SK-N-SH (cell line): ENCODE results near the gene CNTNAP2. TPM values are rescaled to one million over a fixed set of nuclear protein-coding genes. Genes with fewer than 3 reads are reported as not detected.

Experiments
- CTCF ChIA-PET: fragments of 300-600, 350-600 bp; formaldehyde crosslinking; extraction: SDS; loops from one replicate; lab custom pipeline; 2021; lab: Yijun Ruan, JAX
- POLR2A ChIA-PET: fragments of 350-600 bp; sonication (Branson Sonifier 250); formaldehyde crosslinking; extraction: SDS; loops from one replicate; lab custom pipeline; 2020; ENCODE audit warnings: antibody characterized with exemption, inconsistent platforms; lab: Yijun Ruan, JAX
- DNase-seq: peaks from one replicate; pipeline ENCODE4 v3.0.0; 2012
- H2AFZ ChIP-seq: fragments of 200-600 bp; sonication (generic); 2 replicates; pipeline ENCODE4 v1.8.1; 2016; ENCODE audit warnings: antibody characterized with exemption, mild to moderate bottlenecking, low read depth
- H3F3A ChIP-seq: fragments of 200-600 bp; sonication (generic); replicated peaks from 2 replicates; pipeline ENCODE3; 2016; ENCODE audit warnings: antibody characterized with exemption, mild to moderate bottlenecking; ENCODE audit not compliant: insufficient read depth
- H3K27ac ChIP-seq, 2 experiments: fragments of 200-500 bp in 1 of 2; fragments of 200-600 bp in 1 of 2; sonication (Bioruptor generic) in 1 of 2; sonication (generic), shearing (Covaris generic) in 1 of 2; 2 replicates each; pipeline versions ENCODE4 v1.5.1 to v1.6.1; 2014 to 2016; ENCODE audit warnings: low read depth in 2 of 2, inconsistent platforms in 1 of 2, low read length in 1 of 2, mild to moderate bottlenecking in 1 of 2, mixed read lengths in 1 of 2
- H3K27me3 ChIP-seq: fragments of 200-600 bp; sonication (generic), shearing (Covaris generic); 2 replicates; pipeline ENCODE4 v1.6.1; 2016; ENCODE audit warnings: mixed run types; ENCODE audit not compliant: insufficient read depth
- H3K36me3 ChIP-seq, 2 experiments: fragments of 200-500 bp in 1 of 2; fragments of 200-600 bp in 1 of 2; sonication (Bioruptor generic) in 1 of 2; sonication (generic) in 1 of 2; replicated peaks in 1 of 2; 2 replicates each; pipeline versions ENCODE3 to v1.5.1; 2014 to 2016; ENCODE audit warnings: low read length in 1 of 2, mild to moderate bottlenecking in 1 of 2; ENCODE audit not compliant: insufficient read depth in 2 of 2, control insufficient read depth in 1 of 2
- H3K4me1 ChIP-seq, 2 experiments: fragments of 200-500 bp in 1 of 2; fragments of 200-600 bp in 1 of 2; sonication (Bioruptor generic) in 1 of 2; sonication (generic), shearing (Covaris generic) in 1 of 2; 2 replicates each; pipeline versions ENCODE4 v1.5.1 to v1.6.1; 2014 to 2016; ENCODE audit warnings: low read depth in 1 of 2, low read length in 1 of 2, mixed run types in 1 of 2; ENCODE audit not compliant: insufficient read depth in 2 of 2, control insufficient read depth in 1 of 2
- H3K4me2 ChIP-seq: fragments of 200-600 bp; sonication (generic), shearing (Covaris generic); 2 replicates; pipeline ENCODE4 v1.6.1; 2017; ENCODE audit warnings: mixed run types
- H3K4me3 ChIP-seq, 2 experiments: fragments of 200-500 bp in 1 of 2; fragments of 200-600 bp in 1 of 2; sonication (Bioruptor generic) in 1 of 2; sonication (generic), shearing (Covaris generic) in 1 of 2; 2 replicates each; pipeline versions ENCODE4 v1.5.1 to v1.8.1; 2014 to 2016; ENCODE audit warnings: low read depth in 2 of 2, inconsistent platforms in 1 of 2, low read length in 1 of 2, mild to moderate bottlenecking in 1 of 2, mixed read lengths in 1 of 2, moderate library complexity in 1 of 2
- H3K79me2 ChIP-seq: fragments of 200-600 bp; sonication (generic); 2 replicates; pipeline ENCODE4 v1.8.1; 2017; ENCODE audit warnings: mild to moderate bottlenecking; ENCODE audit not compliant: insufficient read depth
- H3K9ac ChIP-seq: fragments of 200-600 bp; sonication (generic); 2 replicates; pipeline ENCODE4 v1.6.1; 2017; ENCODE audit warnings: mixed run types
- H3K9me2 ChIP-seq: fragments of 200-600 bp; sonication (generic); 2 replicates; pipeline ENCODE4 v1.6.1; 2017; ENCODE audit warnings: mixed run types
- H3K9me3 ChIP-seq: fragments of 200-600 bp; sonication (generic); 2 replicates; pipeline ENCODE4 v1.6.1; 2017; ENCODE audit warnings: mixed run types, mild to moderate bottlenecking, moderate library complexity
- H4K20me1 ChIP-seq: fragments of 200-600 bp; sonication (generic); 2 replicates; pipeline ENCODE4 v1.6.1; 2017; ENCODE audit warnings: mild to moderate bottlenecking, mixed run types; ENCODE audit not compliant: insufficient read depth
- EP300 ChIP-seq, 2 experiments: IDR thresholded peaks; 2 replicates each; pipeline versions ENCODE4 v1.4.0 to v1.6.1; 2012; ENCODE audit warnings: borderline replicate concordance in 1 of 2, low read depth in 1 of 2, low read length in 1 of 2
- FOSL2 ChIP-seq: IDR thresholded peaks from 2 replicates; pipeline ENCODE4 v1.4.0; 2012; ENCODE audit warnings: low read depth, mild to moderate bottlenecking, moderate library complexity, borderline replicate concordance
- JUND ChIP-seq: IDR thresholded peaks from 2 replicates; pipeline ENCODE4 v1.4.0; 2012
- NFIC ChIP-seq: IDR thresholded peaks from 2 replicates; pipeline ENCODE4 v1.4.0; 2012; ENCODE audit warnings: borderline replicate concordance
- RAD21 ChIP-seq: IDR thresholded peaks from 2 replicates; pipeline ENCODE4 v1.6.1; 2012; ENCODE audit warnings: mild to moderate bottlenecking, low read length
- RCOR1 ChIP-seq: fragments of 150-350 bp; IDR thresholded peaks from 2 replicates; pipeline ENCODE4 v1.6.1; 2017; ENCODE audit warnings: antibody characterized with exemption, low read length
- TCF12 ChIP-seq: IDR thresholded peaks from 2 replicates; pipeline ENCODE4 v1.4.0; 2012
- USF2 ChIP-seq: fragments of 150-350 bp; IDR thresholded peaks from 2 replicates; pipeline ENCODE4 v1.6.1; 2017; ENCODE audit warnings: antibody characterized with exemption, low read length, low read depth, borderline replicate concordance
- WGBS: methylation state at CpG from one replicate; pipeline ENCODE4 v1.1.6; 2017; ENCODE audit warnings: low lambda C conversion rate; 5-methylcytosine and 5-hydroxymethylcytosine counted together
- polyA plus RNA-seq, 3 experiments: library from polyadenylated mRNA; depleted of rRNA; stranded (reverse); fragments of >200 nt; gene quantifications; 2 replicates each; pipeline ENCODE4 v1.2.3, GENCODE V29; 2012
- TF ChIP-seq, protein P1 (sequence below): IDR thresholded peaks from 2 replicates; pipeline ENCODE4 v1.4.0; 2012; ENCODE audit warnings: low read depth, borderline replicate concordance
- TF ChIP-seq, protein P2 (sequence below): IDR thresholded peaks from 2 replicates; pipeline ENCODE4; 2012

Gene CNTNAP2
- polyA plus RNA-seq, 1 of the 3 experiments (the other 2 are of a cell fraction) = 3.4 TPM

DNA sequence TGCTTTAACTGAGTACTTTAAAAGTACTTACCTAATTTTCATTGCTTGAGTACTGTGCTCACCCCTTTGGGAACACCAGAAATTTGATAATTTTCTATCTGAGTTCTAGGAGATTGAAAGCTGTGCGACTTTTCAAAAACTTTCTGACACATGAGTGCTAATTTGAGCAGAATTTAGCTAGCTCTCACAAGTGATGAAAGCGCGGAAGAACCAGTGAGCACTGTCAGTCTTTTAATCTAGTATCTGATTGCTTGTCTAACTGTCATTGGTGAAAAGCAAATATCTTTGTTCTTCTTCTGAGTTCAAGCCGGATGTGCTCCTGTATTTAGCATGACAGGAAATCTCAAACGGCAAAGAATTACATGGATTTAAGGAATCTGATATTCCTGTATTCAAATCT, 899.4 kb downstream of the CNTNAP2 start (continued):
- TF ChIP-seq JUND = no peak

GRCh38 chr7:147022056-147022455, 905.5 kb downstream of the CNTNAP2 start:
- ChIA-PET POLR2A (no interaction called here), CTCF (interaction anchor here (1.0 to 2.1 kb wide), 2 partner anchors 10 to 30 kb away, joined by 3 to 4 read pairs; no protein-coding TSS in a partner anchor)
- H3K36me3 ChIP-seq = no peaks in the 10 kb centered on the region
- H3K27ac ChIP-seq = peak overlapping the region in 1 of 2 experiments; percentile 39; a peak in 1 of 4 replicates
- peaks cover 7% of the 10 kb centered on the region for H3F3A ChIP-seq
- H3K4me2 ChIP-seq = no peak overlapping the region
- WGBS = 44% methylated on average over 2 of the region's 2 CpGs
- no peak for DNase-seq
- H3K9me3 ChIP-seq = no peaks in the 10 kb centered on the region
- H3K9ac ChIP-seq = no peak overlapping the region
- no peaks in the 10 kb centered on the region for H3K27me3 ChIP-seq
- H4K20me1 ChIP-seq = no peaks in the 10 kb centered on the region
- peaks cover 0 to 15% of the 10 kb centered on the region in 2 experiments; a peak in 2 of 4 replicates for H3K4me1 ChIP-seq
- no peaks in the 10 kb centered on the region for H3K9me2 ChIP-seq
- H3K4me3 ChIP-seq = no peak overlapping the region
- TF ChIP-seq RCOR1 = no peak
- TF ChIP-seq USF2 = no peak
- TF ChIP-seq, protein P1, sequence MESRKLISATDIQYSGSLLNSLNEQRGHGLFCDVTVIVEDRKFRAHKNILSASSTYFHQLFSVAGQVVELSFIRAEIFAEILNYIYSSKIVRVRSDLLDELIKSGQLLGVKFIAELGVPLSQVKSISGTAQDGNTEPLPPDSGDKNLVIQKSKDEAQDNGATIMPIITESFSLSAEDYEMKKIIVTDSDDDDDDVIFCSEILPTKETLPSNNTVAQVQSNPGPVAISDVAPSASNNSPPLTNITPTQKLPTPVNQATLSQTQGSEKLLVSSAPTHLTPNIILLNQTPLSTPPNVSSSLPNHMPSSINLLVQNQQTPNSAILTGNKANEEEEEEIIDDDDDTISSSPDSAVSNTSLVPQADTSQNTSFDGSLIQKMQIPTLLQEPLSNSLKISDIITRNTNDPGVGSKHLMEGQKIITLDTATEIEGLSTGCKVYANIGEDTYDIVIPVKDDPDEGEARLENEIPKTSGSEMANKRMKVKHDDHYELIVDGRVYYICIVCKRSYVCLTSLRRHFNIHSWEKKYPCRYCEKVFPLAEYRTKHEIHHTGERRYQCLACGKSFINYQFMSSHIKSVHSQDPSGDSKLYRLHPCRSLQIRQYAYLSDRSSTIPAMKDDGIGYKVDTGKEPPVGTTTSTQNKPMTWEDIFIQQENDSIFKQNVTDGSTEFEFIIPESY = no peak
- TF ChIP-seq EP300 (IDR thresholded peaks at IDR 0.05; ENCODE audit: borderline replicate concordance in 1 of 2, low read depth in 1 of 2, low read length in 1 of 2) = no peak
- no peak for TF ChIP-seq FOSL2
- no peak overlapping the region for H2AFZ ChIP-seq
- H3K79me2 ChIP-seq = no peaks in the 10 kb centered on the region

DNA sequence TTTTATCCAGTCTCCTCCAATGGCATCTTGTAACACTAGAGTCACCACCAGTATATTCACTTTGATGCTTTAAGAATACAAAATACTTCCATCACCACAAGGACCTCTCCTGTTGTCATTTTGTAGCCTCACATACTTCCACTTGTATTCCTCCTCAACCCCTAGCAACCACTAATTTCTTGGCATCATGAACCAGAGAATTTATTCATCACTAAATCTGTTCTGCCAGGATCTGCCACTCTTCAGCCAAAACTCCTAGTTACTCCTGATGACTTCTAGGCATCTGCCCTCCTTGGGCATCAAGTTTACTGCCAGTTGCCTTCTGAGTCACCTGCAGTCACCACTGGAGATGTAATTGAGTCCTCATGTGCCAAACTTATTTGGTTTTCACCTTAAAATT, 906.8 kb downstream of the CNTNAP2 start:
- no peak overlapping the region for H3K4me2 ChIP-seq
- no peaks in the 10 kb centered on the region for H4K20me1 ChIP-seq
- no peaks in the 10 kb centered on the region for H3K9me3 ChIP-seq
- no peaks in the 10 kb centered on the region for H3K27me3 ChIP-seq
- ChIA-PET CTCF (no interaction called here), POLR2A (no interaction called here)
- no peak overlapping the region for H2AFZ ChIP-seq
- H3F3A ChIP-seq = peaks cover 7% of the 10 kb centered on the region
- no peaks in the 10 kb centered on the region for H3K79me2 ChIP-seq
- H3K9me2 ChIP-seq = no peaks in the 10 kb centered on the region
- H3K36me3 ChIP-seq = no peaks in the 10 kb centered on the region
- H3K4me1 ChIP-seq = peaks cover 0 to 12% of the 10 kb centered on the region in 2 experiments; a peak in 2 of 4 replicates
- DNase-seq = no peak
- H3K27ac ChIP-seq = peak overlapping the region in 1 of 2 experiments; percentile 43; a peak in 1 of 4 replicates
- TF ChIP-seq RAD21 (no peak), NFIC (peak; percentile 33; the same call in 1 of the 2 replicates), TCF12 (peak; percentile 35)
- TF ChIP-seq, protein P2, sequence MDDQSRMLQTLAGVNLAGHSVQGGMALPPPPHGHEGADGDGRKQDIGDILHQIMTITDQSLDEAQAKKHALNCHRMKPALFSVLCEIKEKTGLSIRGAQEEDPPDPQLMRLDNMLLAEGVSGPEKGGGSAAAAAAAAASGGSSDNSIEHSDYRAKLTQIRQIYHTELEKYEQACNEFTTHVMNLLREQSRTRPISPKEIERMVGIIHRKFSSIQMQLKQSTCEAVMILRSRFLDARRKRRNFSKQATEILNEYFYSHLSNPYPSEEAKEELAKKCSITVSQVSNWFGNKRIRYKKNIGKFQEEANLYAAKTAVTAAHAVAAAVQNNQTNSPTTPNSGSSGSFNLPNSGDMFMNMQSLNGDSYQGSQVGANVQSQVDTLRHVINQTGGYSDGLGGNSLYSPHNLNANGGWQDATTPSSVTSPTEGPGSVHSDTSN = peak; percentile 39; the same call in 1 of the 2 replicates
- no peak overlapping the region for H3K4me3 ChIP-seq
- no peak overlapping the region for H3K9ac ChIP-seq
